Brain microvascular endothelial cell (primary cell): ENCODE measurements around the gene ADAM8.

Source experiments
- DNase-seq: peaks from one replicate; pipeline ENCODE4 v3.0.0-alpha.2; 2020
- H3K27ac ChIP-seq: fragments of 250-450 bp; sonication (Bioruptor Pico); 2 replicates; pipeline ENCODE4 v1.5.1; 2020; ENCODE audit warnings: mild to moderate bottlenecking, moderate library complexity
- H3K27me3 ChIP-seq: fragments of 250-450 bp; sonication (Bioruptor Pico); replicated peaks from 2 replicates; pipeline ENCODE4 v1.5.1; 2020; ENCODE audit warnings: mild to moderate bottlenecking
- H3K36me3 ChIP-seq: fragments of 250-450 bp; sonication (Bioruptor Pico); replicated peaks from 2 replicates; pipeline ENCODE4 v1.5.1; 2020; ENCODE audit warnings: mild to moderate bottlenecking
- H3K4me3 ChIP-seq: 2 replicates; pipeline ENCODE4 v1.5.1; 2011; ENCODE audit warnings: low read depth, mild to moderate bottlenecking, control low read depth, low read length, moderate library complexity
- CTCF ChIP-seq: IDR thresholded peaks from 2 replicates; pipeline ENCODE4 v1.5.1; 2011; ENCODE audit warnings: low read depth, mild to moderate bottlenecking, moderate library complexity, low read length, control low read depth, inconsistent platforms; ENCODE audit errors: missing control alignments
- in situ Hi-C: cut with HindIII; loops from 2 replicates; pipeline ENCODE4 v1.10.0; 2017; ENCODE audit warnings: low sequenced_read_pairs, low pct_ligation_motif_present

Gene ADAM8

DNA sequence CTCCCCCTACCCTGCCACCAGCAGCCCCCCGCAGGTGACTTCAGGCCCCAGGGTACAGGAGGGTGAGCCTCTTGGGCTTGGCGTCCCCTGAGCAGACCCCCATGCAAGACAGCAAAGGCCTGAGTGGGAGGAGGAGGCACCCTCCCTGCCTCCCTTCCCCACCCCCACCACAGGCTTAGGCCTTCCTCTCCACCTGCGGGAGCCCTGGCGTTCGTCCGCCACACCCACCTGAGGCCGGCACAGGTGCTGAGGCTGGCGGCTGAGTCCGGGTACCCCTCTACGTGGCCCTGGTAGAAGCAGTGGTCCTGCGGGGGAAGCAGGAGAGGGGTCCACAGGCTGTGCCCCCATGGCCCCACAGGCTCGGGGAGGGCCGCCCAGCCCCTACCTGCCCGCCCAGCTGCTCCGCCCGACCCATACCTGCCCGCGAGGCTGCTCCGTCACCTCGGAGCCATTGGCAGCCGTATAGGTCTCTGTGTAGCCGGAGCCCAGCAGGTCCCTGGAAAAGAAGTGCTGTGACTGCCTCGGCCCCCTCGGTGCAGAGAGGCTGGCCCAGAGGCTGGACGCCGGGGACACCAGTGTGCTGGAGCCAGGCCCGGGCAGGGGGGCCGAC, 3.0 kb downstream of the ADAM8 start:
- Histone ChIP-seq H3K27ac (no peak overlapping the region), H3K36me3 (no peaks in the 10 kb centered on the region), H3K4me3 (no peak overlapping the region), H3K27me3 (peaks cover 2% of the 10 kb centered on the region)
- in situ Hi-C loops, result no loop called here
- no peak for DNase-seq
- no peak for TF ChIP-seq CTCF

DNA sequence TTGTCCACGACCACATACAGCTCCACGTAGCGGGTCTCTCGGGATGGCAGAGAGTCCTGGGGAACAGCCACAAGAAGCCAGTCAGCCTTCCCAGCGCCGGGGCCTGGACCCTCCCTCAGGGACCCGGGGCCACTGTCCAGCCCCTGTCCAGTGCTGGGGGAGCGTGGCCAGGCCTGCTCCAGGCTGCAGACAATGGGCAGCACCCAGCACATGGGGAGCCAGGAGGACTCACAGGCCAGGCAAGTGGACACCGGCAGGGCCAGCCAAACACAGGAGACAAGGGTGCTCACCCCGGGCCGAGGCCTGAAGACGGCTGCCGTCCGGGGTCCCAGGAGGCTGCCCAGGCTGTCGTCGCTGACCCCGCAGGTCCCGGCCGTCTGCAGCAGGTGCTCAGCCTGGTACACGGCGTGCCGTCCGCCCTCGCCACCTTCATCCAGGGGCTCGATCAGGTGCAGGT, 3.7 kb downstream of the ADAM8 start:
- peaks cover 2% of the 10 kb centered on the region for H3K27me3 ChIP-seq
- no peak overlapping the region for H3K4me3 ChIP-seq
- TF ChIP-seq CTCF, result no peak
- no peak overlapping the region for H3K27ac ChIP-seq
- no peak for DNase-seq
- no peaks in the 10 kb centered on the region for H3K36me3 ChIP-seq
- in situ Hi-C loops, result no loop called here

DNA sequence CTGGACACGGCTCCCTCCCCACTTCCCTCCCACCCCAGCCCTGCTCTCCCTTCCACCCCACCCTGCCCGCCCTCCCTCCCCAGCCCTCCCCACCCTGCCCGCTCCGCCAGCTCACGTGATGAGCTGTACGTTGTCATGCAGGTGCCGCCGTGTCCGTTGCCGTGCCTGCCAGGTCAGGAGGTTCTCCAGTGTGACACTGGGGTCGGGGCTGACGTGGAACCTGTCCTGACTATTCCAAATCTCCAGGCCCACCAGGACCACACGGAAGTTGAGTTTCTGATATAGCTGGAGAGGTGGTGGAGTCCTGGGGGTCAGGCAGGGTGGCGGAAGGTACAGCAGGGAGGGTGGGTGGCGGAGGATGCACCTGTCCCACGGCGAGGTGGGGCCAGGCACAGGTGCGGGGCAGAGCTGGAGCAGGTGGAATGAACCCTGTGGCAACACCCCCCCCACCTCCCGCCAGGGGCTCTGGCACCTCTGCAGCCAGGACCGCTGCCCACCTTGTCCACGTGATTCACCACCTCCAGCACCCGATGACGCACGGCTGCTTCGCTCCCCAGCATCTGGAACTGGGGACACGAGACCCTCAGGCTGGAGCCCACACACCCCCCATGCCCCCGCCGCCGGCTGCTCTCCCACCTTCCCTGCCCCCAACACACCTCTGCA, 4.2 kb downstream of the ADAM8 start:
- Histone ChIP-seq H3K4me3 (no peak overlapping the region), H3K27ac (no peak overlapping the region), H3K36me3 (no peaks in the 10 kb centered on the region), H3K27me3 (peaks cover 2% of the 10 kb centered on the region)
- no peak for DNase-seq
- in situ Hi-C loops, result no loop called here
- no peak for TF ChIP-seq CTCF

- Histone ChIP-seq H3K36me3 (no peaks in the 10 kb centered on the region), H3K27ac (no peak overlapping the region), H3K27me3 (peaks cover 2% of the 10 kb centered on the region), H3K4me3 (no peak overlapping the region)
- in situ Hi-C loops, result no loop called here
- no peak for TF ChIP-seq CTCF
- DNase-seq, result no peak
Measured at GRCh38 chr10:133271521-133272300, 5.0 kb downstream of the ADAM8 start.

DNA sequence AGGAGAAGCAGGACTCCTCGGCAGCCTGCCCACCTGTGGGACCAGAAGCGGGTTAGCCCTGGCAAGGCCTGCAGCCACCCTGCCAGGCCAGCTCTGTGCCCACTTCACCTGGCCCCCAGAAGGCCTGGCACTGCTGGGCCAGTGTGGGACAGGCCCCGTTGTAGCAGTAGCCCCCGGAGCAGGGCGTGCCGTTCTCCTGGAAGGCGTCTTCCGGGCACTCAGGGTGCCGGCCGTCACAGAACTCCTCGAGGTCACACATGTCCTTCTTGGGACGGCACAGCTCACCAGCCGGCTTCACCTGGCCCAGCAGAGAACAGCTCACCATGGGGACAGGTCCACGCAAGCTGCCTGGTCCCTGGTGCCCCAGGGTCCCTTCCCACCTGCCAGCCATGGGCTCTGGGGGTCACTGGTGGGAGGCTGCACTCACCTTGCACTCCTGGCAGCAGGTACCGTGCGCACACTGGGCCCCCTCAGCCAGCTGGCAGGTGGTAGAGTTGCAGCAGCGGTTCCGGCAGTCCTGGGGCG, 5.8 kb downstream of the ADAM8 start:
- Histone ChIP-seq H3K27ac (no peak overlapping the region), H3K27me3 (no peaks in the 10 kb centered on the region), H3K36me3 (no peaks in the 10 kb centered on the region), H3K4me3 (no peak overlapping the region)
- TF ChIP-seq CTCF, result no peak
- DNase-seq, result no peak
- in situ Hi-C loops, result no loop called here
